Stomach (tissue), 4 donors: ENCODE measurements around the gene CBL.

Experiments
- EP300 ChIP-seq: sonication (generic); formaldehyde crosslinking; IDR thresholded peaks from one replicate; pipeline ENCODE4 v1.6.1; 2017; ENCODE audit warnings: antibody characterized with exemption
- POLR2A ChIP-seq, 4 donors: fragments of 450-650 bp; IDR thresholded peaks; one replicate each; pipeline ENCODE4 v1.6.1; 2016; ENCODE audit warnings: antibody characterized with exemption in 4 of 4, control low read depth in 2 of 4, mild to moderate bottlenecking in 1 of 4, moderate library complexity in 1 of 4
- TF ChIP-seq, protein P1 (sequence below), 7 experiments: fragments of 450-650 bp in 4 of 7; fragments of 200-600 bp in 3 of 7; sonication (generic) in 3 of 7; IDR thresholded peaks; one replicate each; pipeline ENCODE4 v1.5.1; 2016 to 2019; ENCODE audit warnings: antibody characterized with exemption in 7 of 7, control low read depth in 2 of 7, mild to moderate bottlenecking in 1 of 7

DNA sequence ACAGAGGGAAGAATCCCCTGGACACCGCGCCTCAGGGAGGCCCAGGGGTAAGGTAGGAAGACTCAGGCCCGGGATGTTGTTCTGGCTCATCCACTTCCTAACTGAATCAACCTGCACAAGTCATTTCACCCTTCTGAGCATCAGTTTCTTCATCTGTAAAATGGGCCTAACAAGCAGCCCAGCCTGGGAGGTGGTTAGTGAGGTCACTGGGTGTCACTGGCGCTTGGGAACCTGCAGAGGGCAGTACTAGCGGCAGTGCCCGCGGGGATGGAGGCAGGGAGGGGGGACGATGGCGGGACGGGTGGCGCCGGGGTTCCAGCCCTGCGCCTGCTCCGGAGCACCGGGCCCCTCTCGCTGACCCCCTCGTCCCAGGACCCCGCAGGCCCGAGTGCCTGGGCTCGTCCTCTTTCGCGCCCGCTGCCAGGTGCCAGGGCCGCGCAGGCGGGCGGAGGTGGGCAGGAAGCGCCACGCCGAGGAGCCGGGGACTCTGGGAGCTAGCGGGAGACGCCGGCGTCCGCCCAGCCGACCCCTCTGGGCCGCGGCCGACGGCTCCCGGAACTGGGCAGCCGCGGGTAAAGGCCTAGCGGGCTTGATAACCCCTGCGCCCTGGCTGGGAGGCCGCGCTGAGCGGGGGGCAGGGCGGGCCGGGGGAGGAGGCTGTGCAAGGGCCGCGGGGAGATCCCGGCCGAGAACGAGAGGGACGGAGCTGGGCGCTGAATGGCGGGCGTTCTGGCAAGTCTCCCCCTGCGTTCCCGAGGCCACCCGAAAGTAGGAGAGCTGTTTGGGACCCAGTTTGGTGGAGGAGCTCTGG lies 37.5 kb upstream of the CBL start, which contains the start of gene NLRX1:
- TF ChIP-seq, protein P1, sequence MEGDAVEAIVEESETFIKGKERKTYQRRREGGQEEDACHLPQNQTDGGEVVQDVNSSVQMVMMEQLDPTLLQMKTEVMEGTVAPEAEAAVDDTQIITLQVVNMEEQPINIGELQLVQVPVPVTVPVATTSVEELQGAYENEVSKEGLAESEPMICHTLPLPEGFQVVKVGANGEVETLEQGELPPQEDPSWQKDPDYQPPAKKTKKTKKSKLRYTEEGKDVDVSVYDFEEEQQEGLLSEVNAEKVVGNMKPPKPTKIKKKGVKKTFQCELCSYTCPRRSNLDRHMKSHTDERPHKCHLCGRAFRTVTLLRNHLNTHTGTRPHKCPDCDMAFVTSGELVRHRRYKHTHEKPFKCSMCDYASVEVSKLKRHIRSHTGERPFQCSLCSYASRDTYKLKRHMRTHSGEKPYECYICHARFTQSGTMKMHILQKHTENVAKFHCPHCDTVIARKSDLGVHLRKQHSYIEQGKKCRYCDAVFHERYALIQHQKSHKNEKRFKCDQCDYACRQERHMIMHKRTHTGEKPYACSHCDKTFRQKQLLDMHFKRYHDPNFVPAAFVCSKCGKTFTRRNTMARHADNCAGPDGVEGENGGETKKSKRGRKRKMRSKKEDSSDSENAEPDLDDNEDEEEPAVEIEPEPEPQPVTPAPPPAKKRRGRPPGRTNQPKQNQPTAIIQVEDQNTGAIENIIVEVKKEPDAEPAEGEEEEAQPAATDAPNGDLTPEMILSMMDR (IDR thresholded peaks at IDR 0.05) = peak in 5 of 7 experiments; percentile 80 to 89 (median 86)
- TF ChIP-seq EP300 = no peak
- peak in 1 of 4 donors; percentile 42 for TF ChIP-seq POLR2A (IDR thresholded peaks at IDR 0.05)
